Measurements from ENCODE around the gene CFAP90. TPM values are rescaled to one million over a fixed set of nuclear protein-coding genes. Genes with fewer than 3 reads are reported as not detected.

CFAP90 gene
- total RNA-seq, 1 donor from 2014 or later = not detected

GRCh38 chr5:7822449-7822848, 28.5 kb downstream of the CFAP90 start:
- DNase-seq = no peak

- DNase-seq = no peak
Observed at GRCh38 chr5:7816535-7816901, 34.4 kb downstream of the CFAP90 start.

- DNase-seq = no peak
Observed at GRCh38 chr5:7815892-7816534, 34.9 kb downstream of the CFAP90 start.

GRCh38 chr5:7814816-7815215, 36.1 kb downstream of the CFAP90 start:
- no peak for DNase-seq

GRCh38 chr5:7813576-7813975, 37.4 kb downstream of the CFAP90 start:
- no peak for DNase-seq

GRCh38 chr5:7813007-7813406, 37.9 kb downstream of the CFAP90 start:
- no peak for DNase-seq

- no peak for DNase-seq
Observed at GRCh38 chr5:7811715-7812114, 39.2 kb downstream of the CFAP90 start.

- no peak for DNase-seq
Observed at GRCh38 chr5:7808998-7809397, 41.9 kb downstream of the CFAP90 start.

GRCh38 chr5:7805379-7805778, 45.6 kb downstream of the CFAP90 start:
- DNase-seq = no peak

- DNase-seq = no peak
Observed at GRCh38 chr5:7803937-7804336, 47.0 kb downstream of the CFAP90 start.

- no peak for DNase-seq
Observed at GRCh38 chr5:7802855-7803254, 48.1 kb downstream of the CFAP90 start.

GRCh38 chr5:7801891-7802614, 48.9 kb downstream of the CFAP90 start:
- DNase-seq = no peak

- no peak for DNase-seq
Observed at GRCh38 chr5:7795306-7795705, 55.6 kb downstream of the CFAP90 start.

- no peak for DNase-seq
Observed at GRCh38 chr5:7794823-7795222, 56.1 kb downstream of the CFAP90 start.

GRCh38 chr5:7794311-7794710, 56.6 kb downstream of the CFAP90 start:
- no peak for DNase-seq

- DNase-seq = no peak
Observed at GRCh38 chr5:7793895-7794294, 57.0 kb downstream of the CFAP90 start.

- no peak for DNase-seq
Observed at GRCh38 chr5:7789567-7789966, 61.4 kb downstream of the CFAP90 start.

- no peak for DNase-seq
Observed at GRCh38 chr5:7787770-7788169, 63.2 kb downstream of the CFAP90 start.

- no peak for DNase-seq
Observed at GRCh38 chr5:7784683-7785380, 66.1 kb downstream of the CFAP90 start.

GRCh38 chr5:7781899-7782298, 69.0 kb downstream of the CFAP90 start:
- no peak for DNase-seq
